HG02973 (cell line): ENCODE results near the gene NOM1.
"Not testable (repeated sequence)": the region's sequence is repeated elsewhere in the genome, so short reads cannot be mapped to it uniquely, and the experiment has no call there.

ENCODE experiments used
- ATAC-seq: cut with Tn5 transposase; IDR thresholded peaks from one replicate; pipeline ENCODE4 v1.9.1; 2021; ENCODE audit warnings: moderate library complexity; ENCODE audit not compliant: unreplicated experiment

Gene NOM1, protein sequence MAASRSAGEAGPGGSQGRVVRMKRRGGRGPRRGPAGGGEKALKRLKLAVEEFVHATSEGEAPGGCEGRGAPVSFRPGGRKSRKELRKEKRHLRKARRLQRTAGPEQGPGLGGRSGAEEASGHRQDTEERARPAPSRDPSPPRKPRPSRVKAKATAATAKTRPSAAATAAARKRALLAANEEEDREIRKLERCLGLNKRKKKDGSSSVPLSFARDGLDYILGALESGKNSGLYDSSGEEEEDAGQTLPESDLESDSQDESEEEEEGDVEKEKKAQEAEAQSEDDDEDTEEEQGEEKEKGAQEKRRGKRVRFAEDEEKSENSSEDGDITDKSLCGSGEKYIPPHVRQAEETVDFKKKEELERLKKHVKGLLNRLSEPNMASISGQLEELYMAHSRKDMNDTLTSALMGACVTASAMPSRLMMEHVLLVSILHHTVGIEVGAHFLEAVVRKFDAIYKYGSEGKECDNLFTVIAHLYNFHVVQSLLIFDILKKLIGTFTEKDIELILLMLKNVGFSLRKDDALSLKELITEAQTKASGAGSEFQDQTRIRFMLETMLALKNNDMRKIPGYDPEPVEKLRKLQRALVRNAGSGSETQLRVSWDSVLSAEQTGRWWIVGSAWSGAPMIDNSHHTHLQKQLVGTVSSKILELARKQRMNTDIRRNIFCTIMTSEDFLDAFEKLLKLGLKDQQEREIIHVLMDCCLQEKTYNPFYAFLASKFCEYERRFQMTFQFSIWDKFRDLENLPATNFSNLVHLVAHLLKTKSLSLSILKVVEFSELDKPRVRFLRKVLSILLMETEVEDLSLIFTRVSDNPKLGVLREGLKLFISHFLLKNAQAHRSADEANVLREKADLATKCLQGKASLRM

DNA sequence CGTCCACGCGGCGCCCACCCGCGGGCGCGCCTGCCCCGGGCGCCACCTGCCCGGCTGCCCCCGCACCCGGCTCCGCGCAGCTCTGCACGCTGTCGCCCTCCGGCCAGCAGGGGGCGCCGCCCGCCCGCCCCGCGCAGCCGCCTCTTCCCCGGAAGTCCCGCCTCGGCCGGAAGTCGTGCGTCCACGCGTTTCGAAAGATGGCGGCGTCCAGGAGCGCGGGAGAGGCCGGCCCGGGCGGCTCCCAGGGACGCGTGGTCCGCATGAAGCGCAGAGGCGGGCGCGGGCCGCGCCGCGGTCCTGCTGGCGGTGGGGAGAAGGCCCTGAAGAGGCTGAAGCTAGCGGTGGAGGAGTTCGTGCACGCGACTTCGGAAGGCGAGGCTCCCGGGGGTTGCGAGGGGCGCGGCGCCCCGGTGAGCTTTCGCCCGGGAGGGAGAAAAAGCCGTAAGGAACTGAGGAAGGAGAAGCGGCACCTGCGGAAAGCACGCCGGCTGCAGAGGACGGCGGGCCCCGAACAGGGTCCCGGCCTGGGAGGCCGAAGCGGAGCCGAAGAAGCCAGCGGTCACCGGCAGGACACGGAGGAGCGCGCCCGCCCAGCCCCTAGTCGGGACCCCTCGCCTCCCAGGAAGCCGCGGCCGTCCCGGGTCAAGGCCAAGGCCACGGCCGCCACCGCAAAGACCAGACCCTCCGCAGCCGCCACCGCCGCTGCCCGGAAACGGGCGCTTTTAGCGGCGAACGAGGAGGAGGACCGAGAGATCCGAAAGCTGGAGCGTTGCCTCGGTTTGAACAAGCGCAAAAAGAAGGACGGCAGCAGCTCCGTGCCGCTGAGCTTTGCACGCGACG is at the start of gene NOM1:
Gene NOM1 (plus strand): TSS at position 172 of the 840 bp plus-strand sequence. CDS start 26 bp downstream, at position 198.
- peak; percentile 87 for ATAC-seq

DNA sequence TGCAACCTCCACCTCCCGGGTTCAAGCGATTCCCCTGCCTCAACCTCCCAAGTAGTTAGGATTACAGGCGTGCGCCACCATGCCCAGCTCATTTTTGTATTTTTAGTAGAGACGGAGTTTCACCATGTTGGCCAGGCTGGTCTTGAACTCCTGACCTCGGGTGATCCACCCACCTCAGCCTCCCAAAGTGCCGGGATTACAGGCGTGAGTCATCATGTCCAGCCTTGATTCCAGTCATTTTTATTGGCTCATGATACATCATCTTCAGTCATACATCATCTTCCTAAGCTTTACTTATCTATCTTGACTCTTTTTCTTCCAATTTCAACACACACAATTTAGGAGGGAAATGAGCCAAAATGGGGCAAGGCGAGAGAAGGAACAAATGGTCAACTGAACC is 49.4 kb upstream of the NOM1 start:
- not testable (repeated sequence) for ATAC-seq

DNA sequence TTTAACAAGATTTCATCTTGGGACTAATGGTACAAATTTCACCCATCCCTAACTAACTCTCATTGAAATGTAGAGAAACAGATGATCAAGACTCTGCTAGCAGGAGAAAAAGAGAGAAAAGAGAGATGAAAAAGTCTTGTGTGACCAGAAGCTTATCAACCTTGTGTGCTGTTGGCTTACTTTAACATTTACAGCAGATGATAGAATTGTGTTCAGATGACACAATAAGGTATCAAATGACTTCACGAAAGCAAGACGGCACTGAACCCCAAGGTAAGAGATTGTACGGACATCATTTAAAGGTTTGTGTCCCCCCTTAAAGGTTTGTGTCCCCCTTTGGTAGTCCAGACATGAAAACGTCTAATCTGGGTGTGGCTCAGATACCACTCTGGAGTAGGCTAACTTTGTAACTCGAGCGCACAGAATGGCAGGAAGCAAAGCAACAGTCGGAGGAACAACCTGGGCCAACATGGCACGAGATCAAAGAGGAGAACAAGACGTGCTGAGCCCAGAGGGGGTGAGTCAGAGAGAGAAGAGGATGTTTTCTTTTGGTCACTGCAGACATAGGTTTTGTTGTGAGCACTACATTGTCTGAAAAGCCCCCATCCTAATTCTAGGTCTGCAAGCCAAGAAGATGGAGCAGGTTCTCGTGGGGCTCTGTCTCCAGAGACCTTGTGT is 46.1 kb upstream of the NOM1 start:
- ATAC-seq = no peak

DNA sequence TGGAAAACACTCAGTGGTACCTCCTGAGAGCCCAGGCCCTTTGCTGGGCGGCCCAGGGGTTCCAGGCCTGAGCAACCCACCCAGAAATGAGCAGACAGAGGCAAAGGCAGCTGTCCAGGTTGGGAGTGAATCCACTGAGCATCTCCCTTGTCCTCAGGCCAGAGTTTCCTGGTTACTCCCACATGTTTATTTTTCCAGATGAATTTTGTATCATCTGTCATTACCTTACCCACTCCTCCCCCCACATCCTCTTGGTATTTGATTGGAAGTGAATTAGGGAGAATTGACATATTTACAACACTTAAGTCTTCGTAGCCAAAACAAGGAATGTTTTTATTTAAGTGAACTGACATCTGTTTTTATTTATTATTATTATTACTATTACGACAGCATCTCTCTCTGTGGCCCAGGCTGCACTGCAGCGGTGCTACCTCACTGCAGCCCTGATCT is 43.3 kb upstream of the NOM1 start:
- no peak for ATAC-seq

DNA sequence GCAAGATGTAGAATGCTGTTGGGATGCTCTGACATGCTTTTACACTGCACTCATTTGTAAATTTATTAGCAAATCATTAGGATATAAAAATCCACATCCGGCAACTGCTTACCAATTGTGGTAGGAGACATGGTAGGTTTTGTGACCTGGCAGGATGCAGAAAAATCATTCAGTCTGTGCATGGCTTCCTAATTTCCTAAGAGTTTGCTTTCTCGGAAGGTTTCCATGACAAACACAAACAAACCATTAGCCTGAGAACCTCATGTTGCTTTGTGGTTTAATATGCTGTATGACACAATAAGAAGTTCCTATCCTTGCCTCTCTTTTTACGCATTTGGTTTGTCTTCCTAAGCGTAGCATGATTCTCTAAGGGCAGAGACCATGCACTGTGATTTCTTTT is 41.9 kb upstream of the NOM1 start:
- ATAC-seq = no peak

DNA sequence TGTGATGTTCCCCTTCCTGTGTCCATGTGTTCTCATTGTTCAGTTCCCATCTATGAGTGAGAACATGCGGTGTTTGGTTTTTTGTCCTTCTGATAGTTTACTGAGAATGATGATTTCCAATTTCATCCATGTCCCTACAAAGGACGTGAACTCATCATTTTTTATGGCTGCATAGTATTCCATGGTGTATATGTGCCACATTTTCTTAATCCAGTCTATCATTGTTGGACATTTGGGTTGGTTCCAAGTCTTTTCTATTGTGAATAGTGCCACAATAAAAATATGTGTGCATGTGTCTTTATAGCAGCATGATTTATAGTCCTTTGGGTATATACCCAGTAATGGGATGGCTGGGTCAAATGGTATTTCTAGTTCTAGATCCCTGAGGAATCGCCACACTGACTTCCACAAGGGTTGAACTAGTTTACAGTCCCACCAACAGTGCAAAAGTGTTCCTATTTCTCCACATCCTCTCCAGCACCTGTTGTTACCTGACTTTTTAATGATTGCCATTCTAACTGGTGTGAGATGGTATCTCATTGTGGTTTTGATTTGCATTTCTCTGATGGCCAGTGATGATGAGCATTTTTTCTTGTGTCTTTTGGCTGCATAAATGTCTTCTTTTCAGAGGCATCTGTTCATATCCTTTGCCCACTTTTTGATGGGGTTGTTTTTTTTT is 39.8 kb upstream of the NOM1 start:
- not testable (repeated sequence) for ATAC-seq

DNA sequence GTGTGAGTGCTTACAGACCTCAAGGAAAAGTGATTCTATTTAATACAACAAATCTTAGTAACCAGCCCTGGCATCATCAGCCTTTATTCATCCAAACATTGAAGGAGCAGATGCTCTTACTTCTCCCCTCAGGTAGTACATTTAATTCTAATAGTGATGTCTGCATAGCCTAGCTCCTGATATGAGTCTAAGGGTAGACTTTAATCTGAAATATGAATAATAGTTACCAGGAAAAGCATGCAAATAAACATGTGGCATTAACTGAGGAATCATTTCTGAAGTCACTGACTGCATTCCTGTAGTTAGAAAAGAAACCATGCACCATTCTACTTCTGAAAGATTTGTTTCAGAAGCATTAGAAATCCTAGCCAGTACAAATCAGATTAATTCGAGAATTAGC is 30.9 kb upstream of the NOM1 start:
- ATAC-seq = peak; percentile 71

DNA sequence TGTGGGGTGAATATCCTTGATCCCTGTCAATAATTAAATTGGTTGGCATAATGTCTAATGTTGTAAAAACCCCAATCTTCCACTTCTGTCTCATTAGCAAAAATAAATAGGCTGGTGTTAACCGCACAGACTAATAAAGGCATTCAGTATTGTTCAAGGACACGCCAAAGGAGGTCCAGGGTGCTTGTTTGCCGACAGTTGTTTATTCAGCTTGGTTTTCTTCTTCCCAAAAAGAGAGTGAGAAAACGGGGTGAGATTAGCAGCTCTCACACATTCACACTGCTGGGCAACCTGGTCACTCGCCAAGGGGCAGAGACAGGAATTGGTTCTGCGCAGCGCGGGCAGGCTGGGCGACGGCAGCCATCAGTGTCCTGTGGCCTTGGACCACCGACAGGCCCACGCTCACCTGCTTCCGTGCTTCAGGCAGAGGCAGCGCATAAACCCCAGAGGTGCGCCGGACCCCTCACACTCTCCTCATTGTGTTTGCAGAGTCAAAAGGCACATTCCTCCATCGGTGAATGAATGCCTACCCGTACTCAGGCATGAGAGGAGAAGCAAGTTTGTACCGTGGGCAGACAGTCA is 30.3 kb upstream of the NOM1 start:
- peak; percentile 29 for ATAC-seq

DNA sequence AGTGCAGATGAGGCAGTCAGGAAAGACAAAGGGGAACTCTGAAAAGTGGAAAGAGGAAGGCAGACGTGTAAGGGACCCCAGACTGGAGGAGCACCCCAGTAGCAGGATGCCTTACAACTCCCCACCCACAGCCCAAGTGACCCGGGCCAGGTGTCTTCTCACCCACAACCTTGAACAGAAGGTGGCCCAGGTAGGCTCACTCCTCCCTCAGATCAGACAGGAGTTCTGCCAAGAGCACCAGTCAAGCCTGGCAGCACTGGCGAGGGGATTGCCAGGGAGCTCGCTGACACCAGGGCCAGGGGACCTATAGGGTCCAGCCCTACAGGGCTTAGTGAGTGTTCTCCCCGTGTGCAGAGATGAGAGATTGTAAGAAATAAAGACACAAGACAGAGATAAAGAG is 29.4 kb upstream of the NOM1 start:
- no peak for ATAC-seq

DNA sequence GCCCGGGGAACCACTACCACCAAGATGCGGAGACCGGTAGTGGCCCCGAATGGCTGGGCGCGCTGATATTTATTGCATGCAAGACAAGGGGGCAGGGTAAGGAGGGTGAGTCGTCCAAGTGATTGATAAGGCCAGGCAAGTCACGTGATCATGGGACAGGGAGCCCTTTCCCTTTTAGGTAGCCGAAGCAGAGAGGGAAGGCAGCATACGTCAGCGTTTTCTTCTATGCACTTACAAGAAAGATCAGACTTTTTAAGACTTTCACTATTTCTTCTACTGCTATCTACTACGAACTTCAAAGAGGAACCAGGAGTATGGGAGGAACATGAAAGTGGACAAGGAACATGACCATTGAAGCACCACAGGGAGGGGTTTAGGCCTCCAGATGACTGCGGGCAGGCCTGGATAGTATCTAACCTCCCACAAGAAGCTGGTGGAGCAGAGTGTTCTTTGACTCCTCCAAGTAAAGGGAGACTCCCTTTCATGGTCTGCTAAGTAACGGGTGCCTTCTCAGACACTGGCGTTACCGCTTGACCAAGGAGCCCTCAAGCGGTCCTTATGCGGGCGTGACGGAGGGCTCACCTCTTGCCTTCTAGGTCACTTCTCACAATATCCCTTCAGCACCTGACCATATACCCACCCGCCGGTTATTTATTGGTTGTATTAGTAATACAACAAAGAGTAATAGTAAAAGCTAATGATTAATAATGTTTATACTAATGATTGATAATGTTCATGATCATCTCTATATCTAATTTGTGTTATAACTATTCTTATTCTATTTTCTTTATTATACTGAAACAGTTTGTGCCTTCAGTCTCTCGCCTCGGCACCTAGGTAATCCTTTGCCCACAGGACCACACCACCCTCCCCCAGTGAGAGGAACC is 28.8 kb upstream of the NOM1 start:
- ATAC-seq = not testable (repeated sequence)

DNA sequence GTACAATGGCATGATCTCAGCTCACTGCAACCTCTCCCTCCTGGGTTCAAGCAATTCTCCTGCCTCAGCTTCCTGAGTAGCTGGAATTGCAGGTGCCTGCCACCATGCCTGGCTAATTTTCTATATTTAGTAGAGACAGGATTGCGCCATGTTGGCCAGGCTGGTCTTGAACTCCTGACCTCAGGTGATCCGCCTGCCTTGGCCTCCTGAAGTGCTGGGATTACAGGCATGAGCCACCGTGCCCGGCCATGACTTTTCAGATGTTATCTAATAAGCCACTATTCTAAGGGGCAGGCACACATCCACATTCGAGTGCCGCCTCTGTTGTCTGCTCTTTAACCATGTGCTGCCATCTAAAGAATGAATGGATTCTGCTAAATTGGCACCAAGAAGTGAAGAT is 27.2 kb upstream of the NOM1 start:
- ATAC-seq = not testable (repeated sequence)

DNA sequence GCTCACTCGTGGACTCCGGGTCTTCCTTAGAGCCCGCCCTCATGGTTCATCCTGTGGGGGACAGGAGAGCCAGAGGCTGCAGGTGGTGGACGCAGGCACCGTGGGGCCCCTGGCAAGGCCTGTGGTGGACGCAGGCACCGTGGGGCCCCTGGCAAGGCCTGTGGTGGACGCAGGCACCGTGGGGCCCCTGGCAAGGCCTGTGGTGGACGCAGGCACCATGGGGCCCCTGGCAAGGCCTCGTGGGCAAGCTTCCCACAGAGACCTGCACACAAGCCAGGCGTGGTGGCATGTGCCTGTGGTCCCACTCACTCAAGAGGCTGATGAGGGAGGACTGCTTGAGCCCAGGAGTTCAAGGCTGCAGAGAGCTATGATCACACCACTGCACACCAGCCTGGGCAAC is 23.7 kb upstream of the NOM1 start:
- ATAC-seq = not testable (repeated sequence)

DNA sequence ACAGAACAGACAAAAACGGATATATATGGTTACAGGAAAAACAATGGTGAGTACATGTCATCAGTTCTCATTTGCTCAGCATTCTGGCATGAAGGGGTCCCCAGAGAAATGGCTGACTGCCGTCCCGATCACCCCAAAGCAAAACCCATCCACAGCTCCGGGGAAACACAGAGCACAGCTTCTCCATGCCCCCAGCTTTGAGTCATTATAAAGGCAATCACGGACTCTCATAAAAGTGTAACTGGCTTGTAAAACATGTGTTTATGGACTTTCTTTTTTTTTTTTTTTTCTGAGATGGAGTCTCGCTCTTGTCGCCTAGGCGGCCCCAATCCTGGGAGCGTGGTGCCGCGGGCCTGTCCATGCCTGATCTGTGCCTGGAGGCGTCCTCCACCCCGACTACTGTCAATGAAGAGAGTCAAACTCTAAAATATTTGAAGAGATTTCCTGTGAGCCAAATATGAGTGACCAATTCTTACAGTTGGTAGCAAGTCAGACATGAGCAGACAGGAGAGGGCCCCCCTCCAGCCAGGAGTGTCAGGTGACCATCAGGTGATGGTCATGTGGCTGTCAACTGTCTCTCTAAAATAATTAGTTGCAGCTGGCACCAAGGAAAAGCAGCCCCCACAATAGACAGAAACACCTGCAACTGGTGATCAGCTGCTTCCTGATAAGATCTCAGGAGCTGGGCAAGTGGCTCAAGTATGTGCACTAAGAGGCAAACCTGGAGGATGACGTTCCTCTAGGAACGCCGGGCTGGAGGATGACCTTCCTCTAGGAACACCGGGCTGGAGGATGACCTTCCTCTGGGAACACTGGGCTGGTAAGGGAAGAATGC is 21.7 kb upstream of the NOM1 start:
- ATAC-seq = no peak

DNA sequence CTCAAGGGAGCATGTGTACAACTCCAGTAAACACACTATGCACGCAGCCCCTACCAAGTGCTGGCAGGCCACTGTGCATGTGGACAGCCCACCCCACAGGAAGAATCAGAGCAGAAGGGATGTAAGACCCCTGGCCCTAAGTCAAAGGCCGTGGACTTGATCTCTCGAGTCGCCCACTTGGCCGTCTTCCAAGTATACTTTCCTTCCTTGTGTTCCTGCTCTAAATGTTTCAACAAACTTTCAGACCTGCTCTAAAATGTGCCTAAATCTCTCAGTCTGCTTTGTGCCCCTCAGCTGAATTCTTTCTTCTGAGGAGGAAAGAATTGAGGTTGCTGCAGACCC is 21.1 kb upstream of the NOM1 start:
- no peak for ATAC-seq

DNA sequence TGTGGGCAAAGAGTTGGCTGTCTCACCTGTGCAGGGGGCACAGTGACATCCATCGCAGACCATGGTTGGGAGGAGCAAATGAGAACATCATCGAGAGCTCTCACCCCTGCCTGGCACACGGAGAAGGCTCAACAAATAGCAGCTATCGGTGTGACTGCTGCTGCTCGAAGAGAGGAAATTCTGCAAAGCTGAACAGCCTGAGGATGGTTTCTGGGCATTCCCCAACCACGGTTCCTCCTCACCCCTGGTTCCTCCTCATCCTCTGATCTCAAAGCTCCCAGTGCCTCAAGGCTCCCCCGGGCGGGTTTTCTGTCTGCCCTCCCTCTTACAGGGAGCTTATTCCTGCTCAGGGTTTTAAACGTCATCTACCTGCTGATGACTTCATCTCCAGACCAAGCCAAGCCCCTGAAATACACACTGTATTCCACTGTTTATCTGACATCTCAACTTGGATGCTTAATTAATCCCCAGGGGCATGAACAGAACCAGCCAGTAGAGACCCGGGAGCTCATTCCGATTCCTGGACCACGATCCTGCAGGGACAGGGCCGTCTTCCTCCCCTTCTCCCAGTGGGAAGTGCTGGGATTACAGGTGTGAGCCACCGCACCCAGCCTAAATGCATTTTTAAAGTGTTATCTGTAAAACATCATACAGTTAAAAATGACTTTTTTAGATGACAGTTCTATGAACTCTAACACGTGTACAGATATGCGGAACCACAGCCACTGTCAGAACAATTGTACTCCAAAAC is 19.5 kb upstream of the NOM1 start:
- no peak for ATAC-seq

DNA sequence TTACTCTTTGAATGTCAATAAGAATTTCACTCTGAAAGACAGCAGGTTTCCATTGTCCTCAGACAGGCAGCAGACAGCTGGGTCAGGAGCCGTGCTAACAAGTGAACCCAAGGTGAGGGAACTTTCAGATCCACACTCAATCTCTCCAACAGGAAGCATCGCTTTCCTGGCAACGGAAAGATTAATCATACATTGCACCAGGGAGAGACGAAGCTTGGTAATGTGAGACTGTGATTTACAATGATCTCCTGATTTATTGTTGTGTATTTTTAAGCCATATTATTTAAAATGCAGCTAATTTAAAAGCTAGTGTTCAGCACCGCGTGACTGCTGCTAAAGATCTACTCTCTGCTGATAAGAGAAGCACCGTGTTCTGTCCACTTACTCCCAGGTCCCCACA is 17.5 kb upstream of the NOM1 start:
- ATAC-seq = no peak

DNA sequence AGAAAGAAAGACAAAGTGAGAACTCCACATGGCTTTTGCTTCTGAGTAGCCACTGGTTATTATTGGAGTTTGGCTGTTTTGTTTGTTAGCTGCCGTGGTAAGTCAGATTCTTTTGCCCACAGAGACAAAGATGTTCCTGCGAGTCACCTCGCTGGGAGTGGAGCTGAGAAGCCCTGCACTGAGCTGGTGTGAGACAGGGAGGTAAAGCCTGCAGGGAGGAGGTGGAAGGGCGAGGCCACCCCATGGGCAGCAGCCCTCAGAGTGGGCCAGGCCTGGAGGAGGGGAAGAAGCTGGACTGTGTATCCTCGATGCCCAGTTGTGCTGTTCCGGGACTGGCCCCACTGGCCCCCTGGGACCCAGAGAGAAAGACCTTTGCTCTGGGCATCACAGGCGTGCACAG is 14.3 kb upstream of the NOM1 start:
- ATAC-seq = no peak
